Sigmoid colon (tissue), 3 donors: ENCODE results near the gene TNK2.

ENCODE experiments used
- POLR2A ChIP-seq, 2 donors: fragments of 450-650 bp; IDR thresholded peaks; one replicate each; pipeline ENCODE4 v1.6.1; 2016; ENCODE audit warnings: antibody characterized with exemption in 2 of 2, mild to moderate bottlenecking in 2 of 2, moderate library complexity in 2 of 2
- TF ChIP-seq, protein P1 (sequence below), 4 experiments: fragments of 450-650 bp in 3 of 4; fragments of 200-600 bp in 1 of 4; IDR thresholded peaks; one replicate each; pipeline ENCODE4 v1.5.1; 2016 to 2019; ENCODE audit warnings: antibody characterized with exemption in 4 of 4, mild to moderate bottlenecking in 3 of 4, moderate library complexity in 2 of 4

DNA sequence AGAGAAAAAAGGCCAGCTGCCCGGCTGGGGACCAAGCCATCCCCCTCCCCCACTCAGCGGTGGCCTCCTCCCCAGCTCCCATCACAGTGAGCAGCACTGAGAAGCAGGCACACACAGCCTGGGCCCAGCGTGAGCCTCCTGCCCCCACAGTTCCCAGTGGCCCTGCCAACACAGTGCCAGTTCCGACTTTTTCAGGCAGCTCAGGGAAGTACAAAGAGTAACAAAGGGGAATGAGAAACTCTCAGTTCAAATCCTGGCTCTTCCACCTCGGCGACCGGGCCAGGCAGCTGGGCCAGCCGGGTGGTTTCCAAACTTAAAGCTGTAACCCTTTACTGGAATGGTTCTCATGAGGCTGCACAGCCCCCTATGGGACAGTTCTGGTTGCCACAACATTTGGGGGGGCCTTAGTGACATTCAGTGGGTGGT lies 18.5 kb downstream of the TNK2 start:
- TF ChIP-seq, protein P1, sequence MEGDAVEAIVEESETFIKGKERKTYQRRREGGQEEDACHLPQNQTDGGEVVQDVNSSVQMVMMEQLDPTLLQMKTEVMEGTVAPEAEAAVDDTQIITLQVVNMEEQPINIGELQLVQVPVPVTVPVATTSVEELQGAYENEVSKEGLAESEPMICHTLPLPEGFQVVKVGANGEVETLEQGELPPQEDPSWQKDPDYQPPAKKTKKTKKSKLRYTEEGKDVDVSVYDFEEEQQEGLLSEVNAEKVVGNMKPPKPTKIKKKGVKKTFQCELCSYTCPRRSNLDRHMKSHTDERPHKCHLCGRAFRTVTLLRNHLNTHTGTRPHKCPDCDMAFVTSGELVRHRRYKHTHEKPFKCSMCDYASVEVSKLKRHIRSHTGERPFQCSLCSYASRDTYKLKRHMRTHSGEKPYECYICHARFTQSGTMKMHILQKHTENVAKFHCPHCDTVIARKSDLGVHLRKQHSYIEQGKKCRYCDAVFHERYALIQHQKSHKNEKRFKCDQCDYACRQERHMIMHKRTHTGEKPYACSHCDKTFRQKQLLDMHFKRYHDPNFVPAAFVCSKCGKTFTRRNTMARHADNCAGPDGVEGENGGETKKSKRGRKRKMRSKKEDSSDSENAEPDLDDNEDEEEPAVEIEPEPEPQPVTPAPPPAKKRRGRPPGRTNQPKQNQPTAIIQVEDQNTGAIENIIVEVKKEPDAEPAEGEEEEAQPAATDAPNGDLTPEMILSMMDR (IDR thresholded peaks at IDR 0.05) = no peak
- TF ChIP-seq POLR2A (IDR thresholded peaks at IDR 0.05) = no peak
